Measurements from ENCODE around the gene DAZAP1. TPM values are rescaled to one million over a fixed set of nuclear protein-coding genes. Genes with fewer than 3 reads are reported as not detected.

Gene DAZAP1
- total and polyA plus RNA-seq, 9 donors: 29.6 to 113 (median 77.4) TPM

GRCh38 chr19:1466461-1467214, 59.3 kb downstream of the DAZAP1 start:
- H3K4me1 ChIP-seq (ENCODE audit: insufficient read depth): peaks cover 35% of the 10 kb centered on the region
- intact Hi-C loops (cut with DNase I): no loop called here
- peak in 1 of 5 donors; percentile 24 for DNase-seq
- H3K36me3 ChIP-seq: no peaks in the 10 kb centered on the region
- 37 to 66% (median 44%) methylated on average over 45 to 70 of the region's 70 CpGs for WGBS, 3 donors
- TF ChIP-seq POLR2A (IDR thresholded peaks at IDR 0.05): no peak
- TF ChIP-seq EP300 (IDR thresholded peaks at IDR 0.05): no peak
- TF ChIP-seq CTCF (IDR thresholded peaks at IDR 0.05): no peak
- no peak overlapping the region for H3K27ac ChIP-seq
- H3K9me3 ChIP-seq: no peaks in the 10 kb centered on the region
- H3K4me3 ChIP-seq: no peak overlapping the region
- H3K27me3 ChIP-seq: peaks cover 11% of the 10 kb centered on the region

- intact Hi-C loops (cut with DNase I): no loop called here
- H3K4me3 ChIP-seq: no peak overlapping the region
- peaks cover 35% of the 10 kb centered on the region for H3K4me1 ChIP-seq (ENCODE audit: insufficient read depth)
- H3K36me3 ChIP-seq: no peaks in the 10 kb centered on the region
- no peaks in the 10 kb centered on the region for H3K9me3 ChIP-seq
- H3K27me3 ChIP-seq: peaks cover 11% of the 10 kb centered on the region
- TF ChIP-seq POLR2A (IDR thresholded peaks at IDR 0.05) (no peak), CTCF (IDR thresholded peaks at IDR 0.05) (no peak), EP300 (IDR thresholded peaks at IDR 0.05) (no peak)
- H3K27ac ChIP-seq: no peak overlapping the region
- 13 to 20% methylated on average over 17 to 36 of the region's 36 CpGs; no CpG with 5 or more reads in 1 of the 3 donors for WGBS, 3 donors
- DNase-seq: no peak
Observed at GRCh38 chr19:1467215-1467489, 59.8 kb downstream of the DAZAP1 start.

- intact Hi-C loops (cut with DNase I): no loop called here
Observed at GRCh38 chr19:1467490-1468273, 60.3 kb downstream of the DAZAP1 start.

More at GRCh38 chr19:1467490-1468273, 60.3 kb downstream of the DAZAP1 start:
- H3K36me3 ChIP-seq: no peaks in the 10 kb centered on the region
- 8 to 15% (median 10%) methylated on average over 57 to 92 of the region's 92 CpGs for WGBS, 3 donors
- peaks cover 35% of the 10 kb centered on the region for H3K4me1 ChIP-seq (ENCODE audit: insufficient read depth)
- H3K9me3 ChIP-seq: no peaks in the 10 kb centered on the region
- TF ChIP-seq POLR2A (IDR thresholded peaks at IDR 0.05): no peak
- TF ChIP-seq CTCF (IDR thresholded peaks at IDR 0.05): no peak
- no peak for TF ChIP-seq EP300 (IDR thresholded peaks at IDR 0.05)
- DNase-seq: peak in 2 of 5 donors; percentile 17 to 43
- H3K27me3 ChIP-seq: peaks cover 11% of the 10 kb centered on the region
- no peak overlapping the region for H3K4me3 ChIP-seq
- H3K27ac ChIP-seq: no peak overlapping the region

All from ovary (tissue), 9 donors.